NCI-H1694 (cell line): ENCODE measurements around the gene NCOA4.
"Not testable (repeated sequence)": the region's sequence is repeated elsewhere in the genome, so short reads cannot be mapped to it uniquely, and the experiment has no call there.

Experiments used
- DNase-seq: peaks from one replicate; lab custom pipeline; 2025; lab: John Stamatoyannopoulos, UW

NCOA4 gene

DNA sequence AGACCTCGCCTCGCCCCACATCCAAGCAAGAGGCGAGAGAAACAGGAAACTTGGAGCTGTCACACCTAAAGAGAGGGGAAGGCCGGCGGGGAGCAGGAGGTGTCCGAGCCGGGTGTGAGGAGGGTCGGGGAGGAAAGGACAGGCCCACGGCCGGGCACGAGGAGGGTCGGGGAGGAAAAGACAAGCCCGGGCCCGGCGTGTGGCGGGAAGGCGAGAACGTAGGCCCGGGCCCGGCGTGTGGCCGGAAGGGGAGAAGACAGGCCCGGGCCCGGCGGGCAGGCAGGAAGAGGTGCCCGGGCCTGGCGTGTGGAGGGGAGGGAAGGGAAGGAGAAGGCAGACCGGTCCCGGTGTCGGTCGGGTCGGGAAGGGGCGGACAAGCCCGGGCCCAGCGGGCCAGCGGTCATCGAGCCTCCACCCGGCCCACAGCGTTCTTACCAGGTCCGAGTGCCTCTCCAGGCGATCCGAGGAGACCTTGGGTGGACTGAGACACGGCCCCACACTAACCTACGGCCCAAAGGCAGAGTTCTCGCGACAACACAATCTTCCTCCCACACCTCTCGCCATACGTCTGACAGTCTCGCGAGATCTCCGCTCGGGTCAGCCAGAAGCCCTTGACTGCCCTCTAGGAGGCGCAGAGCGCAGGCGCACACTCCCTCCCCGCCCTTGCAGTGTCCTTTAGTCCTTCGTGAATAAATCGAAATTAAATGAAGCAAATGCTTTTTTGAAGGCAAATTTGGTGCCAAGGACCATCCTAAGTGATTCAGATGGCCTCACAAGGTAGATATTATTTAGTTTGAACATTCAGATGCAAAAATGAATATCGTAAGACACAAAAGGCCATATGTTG lies at the start of gene NCOA4:
TSS of gene NCOA4 (minus strand) at position 533 of the 847 bp plus-strand sequence. CDS start 13,943 bp downstream, outside the sequence.
- peak; percentile 91 for DNase-seq

DNA sequence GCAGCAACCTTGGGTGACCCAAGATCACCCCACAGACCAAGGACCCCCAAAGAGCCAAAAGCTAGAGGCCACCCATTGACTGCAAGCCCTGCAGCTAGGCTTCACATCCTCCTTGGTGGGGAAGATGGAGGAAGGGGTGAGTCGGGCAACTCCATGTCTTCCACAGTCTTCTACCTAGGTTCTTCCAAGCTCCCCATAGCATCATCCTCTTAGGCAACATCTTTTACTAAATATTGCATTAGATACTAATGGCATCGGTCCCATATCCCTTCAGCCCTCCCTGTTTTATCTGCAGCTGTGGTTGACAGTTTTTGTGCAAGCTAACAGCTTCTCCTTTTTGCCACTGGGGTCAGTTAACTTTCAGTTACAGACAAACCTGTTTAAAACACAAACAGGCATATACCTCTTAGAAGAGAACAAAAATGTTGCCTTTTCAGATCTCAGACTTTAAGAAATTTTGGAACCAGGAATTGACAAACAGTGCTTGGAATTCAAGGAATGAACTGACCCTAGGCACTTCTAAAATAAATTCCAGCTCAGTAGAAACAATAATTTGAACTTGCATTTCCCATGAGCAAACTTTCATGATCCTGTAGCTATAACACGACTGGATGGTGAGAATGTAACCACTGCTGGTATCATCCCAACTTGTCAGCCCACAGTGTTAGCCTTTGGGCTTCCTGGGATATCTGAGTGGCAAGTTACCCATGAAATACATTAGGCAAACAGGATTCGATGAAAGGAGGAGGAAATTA lies 49.6 kb upstream of the NCOA4 start:
- DNase-seq, result no peak

DNA sequence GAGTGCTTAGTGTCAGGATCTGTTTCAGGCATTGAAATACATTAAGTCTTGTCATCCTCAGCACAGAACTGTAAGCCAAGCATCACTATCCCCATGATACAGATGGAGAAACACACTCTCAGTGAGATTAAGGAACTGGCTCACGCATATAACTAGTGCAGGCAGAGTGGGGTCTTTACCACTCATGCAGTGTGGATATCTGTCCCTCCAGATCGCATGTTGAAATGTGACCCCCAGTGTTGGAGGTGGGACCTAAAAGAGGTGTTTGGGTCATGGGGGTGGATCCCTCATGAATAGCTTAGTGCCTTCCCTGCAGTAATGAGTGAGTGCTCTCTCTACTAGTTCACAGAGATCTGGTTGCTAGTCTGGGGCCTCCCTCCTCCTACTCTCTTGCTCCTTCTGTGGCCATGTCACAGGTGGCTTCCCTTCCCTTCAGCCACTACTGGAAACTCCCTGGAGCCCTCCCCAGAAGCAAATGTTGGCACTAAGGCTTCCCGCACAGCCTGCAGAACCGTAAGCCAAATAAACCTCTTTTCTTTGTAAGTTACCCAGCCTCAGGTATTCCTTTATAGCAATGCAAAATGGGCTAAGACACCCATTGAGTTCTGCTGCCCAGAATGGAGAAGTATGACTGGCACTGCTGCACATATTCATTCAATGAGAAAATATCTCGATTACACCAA lies 47.4 kb upstream of the NCOA4 start:
- no peak for DNase-seq

DNA sequence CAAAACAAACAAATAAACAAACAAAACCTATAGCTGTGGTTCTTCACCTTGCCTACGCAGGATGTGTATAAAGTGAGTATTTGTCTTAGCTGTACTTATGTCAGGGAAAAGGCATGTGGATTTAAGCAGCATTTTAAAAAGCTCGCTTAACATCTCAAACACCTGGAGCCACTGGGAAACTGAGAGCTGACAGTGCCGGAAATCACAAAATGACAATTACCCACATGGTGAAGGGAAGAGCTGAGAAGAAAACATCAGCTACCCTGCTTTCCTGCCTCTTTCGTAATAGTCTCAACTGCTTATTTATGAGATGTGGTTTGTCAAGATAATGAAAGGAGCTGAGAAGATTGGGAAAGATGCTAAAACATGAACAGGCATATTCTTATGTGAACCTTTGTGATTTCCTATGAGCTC lies 46.7 kb upstream of the NCOA4 start:
- DNase-seq, result no peak

DNA sequence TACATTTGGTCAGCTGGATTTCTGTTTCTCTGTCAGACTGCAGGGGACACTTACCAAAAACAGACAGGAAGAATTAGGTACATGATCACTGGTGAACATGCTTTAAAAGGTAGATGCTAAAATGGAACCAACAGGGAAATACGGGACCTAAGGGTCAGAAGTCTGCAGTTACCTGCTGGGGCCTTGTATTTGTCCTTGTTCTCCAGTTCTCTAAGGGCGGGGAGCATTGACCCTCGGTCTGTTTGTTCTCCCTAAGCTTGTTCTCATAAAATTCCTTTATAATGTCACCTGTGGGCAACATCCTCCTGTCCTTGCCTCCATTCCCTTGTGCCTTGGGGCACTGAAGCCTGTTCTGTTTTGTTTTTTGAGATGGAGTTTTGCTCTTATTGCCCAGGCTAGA lies 45.4 kb upstream of the NCOA4 start:
- no peak for DNase-seq

DNA sequence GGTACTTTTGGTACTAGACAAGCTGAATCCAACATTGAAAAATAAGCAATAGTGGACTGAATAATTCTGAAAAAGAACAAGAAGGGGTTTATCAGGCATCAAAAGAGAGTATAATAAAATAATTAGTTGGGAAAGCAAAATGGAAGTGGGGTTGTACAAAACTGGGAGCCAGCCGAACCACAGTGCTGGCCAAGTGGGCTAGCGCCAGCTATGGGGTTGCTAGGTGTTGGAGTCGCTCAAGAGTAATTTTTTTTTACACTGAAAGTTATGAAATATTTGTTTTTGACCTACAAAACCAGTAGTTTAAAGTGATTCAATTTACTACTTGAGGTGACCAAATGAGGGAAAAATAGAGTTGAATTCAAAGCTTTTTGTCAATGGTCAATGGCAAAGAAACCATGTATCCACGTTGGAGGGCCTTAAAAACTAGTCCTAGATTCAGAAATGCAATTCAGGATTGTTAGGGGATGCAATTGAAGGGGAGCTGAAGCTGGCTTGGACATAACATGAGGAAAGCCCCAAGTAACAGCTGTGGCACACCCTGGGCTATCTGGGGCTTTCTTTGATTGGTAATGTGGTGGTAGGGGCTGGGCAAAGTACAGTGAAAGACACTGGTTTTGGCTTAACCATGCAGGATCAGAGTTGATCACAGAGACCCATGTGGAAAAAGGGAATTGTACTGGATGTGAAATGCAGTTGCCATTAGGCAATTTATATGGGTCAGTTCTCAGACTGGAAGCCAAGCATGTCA lies 43.9 kb upstream of the NCOA4 start:
- DNase-seq, result no peak

DNA sequence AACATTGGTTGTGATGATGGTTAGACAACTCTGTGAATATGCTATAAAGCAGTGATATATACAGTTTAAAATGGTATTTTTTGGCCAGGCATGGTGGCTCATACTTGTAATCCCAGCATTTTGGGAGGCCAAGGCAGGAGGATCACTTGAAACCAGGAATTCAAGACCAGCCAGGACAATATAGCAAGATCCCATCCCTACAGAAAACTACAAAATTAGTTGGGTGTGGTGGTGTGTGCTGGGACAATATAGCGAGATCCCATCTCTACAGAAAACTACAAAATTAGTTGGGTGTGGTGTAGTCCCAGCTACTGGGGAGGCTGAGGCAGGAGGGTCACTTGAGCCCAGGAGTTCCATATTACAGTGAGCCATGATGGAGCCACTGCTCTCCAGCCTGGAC lies 43.1 kb upstream of the NCOA4 start:
- no peak for DNase-seq

DNA sequence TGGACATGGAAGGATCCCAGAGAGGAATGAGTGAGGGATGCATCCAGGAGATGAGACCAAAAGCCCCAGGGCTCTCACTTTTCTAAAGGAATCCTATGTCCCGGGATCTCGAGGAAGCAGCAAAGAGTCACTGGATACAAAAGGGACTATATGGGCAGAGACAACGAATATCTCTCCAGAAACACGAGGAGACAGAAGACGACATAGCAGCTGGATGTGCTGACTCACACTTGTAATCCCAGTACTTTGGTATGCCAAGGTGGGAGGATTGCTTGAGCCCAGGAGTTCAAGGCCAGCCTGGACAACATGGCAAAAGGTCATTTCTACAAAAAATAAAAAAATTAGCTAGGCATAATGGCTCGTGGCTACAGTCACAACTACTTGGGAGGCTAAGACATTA lies 40.3 kb upstream of the NCOA4 start:
- no peak for DNase-seq

DNA sequence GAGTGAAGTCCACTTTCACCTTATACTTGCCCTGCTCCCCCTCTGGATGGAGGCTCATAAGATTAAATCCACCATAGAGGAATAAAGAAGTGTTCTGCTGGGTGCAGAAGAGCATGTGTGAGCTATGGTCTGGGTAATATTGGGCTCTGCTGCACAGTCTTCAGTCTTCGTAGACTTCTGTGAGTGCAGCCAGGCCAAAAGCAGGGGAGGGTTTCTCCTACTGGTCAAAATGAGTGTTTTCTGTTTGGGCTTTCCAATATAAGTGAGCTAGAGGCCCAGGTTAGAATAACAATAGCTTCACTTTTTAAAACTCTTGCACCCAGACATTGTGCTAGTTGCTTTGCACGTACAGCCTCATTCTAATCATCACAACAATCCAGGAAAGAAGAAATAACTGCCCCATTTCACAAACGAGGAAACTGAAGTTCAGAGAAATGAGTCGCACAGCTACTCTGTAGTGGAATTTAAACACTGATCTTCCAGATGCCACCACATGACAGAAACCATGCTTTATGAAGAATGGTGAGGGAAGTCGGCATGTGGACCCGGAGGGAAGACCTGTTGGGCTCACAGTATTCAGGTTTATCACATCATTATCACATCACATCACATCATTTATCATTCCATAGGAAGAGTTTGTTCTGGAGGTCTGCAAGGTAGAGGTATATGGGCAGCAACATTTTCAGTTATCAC lies 39.5 kb upstream of the NCOA4 start:
- no peak for DNase-seq

DNA sequence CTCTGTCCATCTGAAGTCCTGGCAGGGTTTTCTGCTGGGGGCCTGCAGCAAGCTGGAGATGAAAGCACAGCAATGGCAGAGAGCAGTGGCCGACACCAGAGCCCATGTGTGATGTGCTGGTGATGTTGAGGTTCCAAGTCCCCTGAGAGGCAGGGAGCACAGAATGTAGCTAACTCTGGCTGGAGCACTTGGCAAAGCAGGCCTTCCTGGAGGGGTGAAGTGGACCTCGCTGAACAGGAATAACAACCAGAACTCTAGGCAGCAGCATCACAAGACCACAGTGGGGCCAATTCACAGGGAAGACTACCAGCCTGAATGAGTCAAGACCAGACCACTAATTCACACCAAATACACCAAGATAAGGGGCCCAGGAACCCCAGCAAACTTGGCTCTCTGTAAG lies 38.5 kb upstream of the NCOA4 start:
- no peak for DNase-seq

DNA sequence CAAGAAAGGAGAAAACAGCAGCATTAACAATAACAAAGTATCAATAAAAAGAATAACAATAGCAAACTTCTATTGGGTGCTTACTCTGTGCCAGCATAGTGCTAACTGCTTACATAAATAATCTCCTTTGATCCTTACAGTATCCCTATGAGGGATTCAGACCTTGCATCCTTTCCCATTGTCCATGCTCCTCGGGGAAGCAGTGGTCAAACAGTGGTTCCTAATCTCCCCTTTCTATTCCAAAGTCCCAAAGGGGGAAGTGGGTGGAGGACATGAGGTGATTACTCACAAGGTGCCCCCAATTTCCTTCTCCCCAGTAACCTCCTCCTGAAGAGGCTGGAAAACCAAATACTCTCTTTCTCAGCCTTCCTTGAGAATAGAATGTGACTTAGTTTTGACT lies 37.7 kb upstream of the NCOA4 start:
- DNase-seq, result no peak

DNA sequence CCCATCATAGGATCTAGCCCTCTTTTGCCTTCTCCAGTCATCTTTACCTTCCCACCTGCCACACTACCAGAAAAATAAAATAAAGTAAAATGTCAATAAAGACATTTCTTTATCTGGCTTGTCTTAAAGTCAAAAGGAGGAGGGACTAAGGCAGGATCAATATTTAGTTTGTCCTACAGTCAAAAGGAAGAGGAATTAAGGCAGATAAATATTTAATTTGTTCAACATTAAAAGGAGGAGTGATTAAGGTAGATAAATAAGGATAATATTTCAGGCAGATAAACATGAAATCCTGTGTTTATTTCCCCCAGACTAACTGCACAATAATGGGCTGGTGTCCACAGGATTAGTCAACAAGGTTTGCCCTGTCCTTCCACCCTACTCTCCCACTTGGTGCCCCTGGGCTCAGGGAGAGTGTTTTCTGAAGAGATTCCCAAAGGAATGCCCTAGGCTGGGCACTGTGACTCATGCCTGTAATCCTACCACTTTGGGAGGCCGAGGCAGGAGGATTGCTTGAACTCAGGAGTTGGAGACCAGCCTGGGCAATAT lies 33.9 kb upstream of the NCOA4 start:
- no peak for DNase-seq

DNA sequence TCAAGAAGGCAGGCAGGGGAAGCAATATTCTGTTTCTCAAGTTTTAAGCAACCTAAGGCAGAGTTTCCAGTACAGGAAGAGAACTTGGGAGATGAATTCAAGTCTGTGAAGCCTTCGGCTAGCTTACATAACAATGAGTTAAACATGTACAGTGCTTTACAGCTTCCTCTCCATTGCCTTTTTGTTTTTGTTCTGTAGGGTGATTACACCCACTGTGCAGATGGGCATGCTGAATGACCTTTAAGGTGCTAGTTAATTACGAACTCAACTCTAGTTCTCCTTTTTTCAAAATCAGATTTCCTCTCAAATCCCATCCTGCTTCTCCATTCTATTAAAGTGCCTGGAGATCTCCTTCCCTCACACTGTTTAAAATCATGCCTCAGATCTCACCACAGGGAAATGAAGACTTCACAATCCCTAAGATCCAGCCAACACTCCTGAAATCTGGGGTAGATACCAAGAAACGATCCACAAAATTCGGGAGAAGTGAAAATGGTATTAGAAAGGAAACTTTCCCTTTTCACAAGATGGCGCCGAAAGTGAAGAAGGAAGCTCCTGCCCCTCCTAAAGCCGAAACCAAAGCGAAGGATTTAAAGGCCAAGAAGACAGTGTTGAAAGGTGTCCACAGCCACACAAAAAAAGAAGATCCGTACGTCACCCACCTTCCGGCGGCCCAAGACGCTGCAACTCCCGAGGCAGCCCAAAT lies 32.5 kb upstream of the NCOA4 start:
- DNase-seq, result no peak

DNA sequence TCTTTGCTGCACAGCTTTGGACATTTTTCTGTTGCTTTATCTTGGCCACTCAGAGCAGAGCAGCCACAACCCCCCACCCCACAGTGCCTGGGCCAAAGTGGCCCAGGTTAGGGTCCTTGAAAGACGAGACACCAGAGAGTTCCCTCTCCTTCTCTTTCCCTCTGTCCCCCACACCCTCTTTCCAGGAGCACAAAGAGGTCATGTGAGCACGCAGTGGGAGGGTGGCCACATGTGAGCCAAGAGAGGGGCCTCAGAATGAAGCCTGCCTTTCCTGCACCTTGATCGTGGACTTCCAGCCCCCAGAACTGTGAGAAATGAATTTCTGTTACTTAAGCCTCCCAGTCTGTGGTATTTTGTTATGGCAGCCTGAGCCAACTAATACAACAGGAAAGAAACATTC lies 30.3 kb upstream of the NCOA4 start:
- DNase-seq, result no peak

DNA sequence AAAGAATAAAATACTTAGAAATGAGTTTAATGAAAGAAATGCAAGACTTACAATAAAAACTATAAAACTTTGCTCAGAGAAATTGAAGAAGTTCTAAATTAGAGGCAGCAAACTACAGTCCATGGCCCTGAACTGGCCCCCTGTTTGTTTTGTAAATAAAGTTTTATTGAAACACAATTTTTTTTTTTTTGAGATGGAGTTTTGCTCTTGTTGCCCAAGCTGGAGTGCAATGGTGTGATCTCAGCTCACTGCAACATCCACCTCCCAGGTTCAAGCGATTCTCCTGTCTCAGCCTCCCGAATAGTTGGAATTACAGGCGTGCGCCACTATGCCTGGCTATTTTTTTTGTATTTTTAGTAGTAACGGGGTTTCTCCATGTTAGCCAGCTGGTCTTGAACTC lies 27.5 kb upstream of the NCOA4 start:
- not testable (repeated sequence) for DNase-seq

DNA sequence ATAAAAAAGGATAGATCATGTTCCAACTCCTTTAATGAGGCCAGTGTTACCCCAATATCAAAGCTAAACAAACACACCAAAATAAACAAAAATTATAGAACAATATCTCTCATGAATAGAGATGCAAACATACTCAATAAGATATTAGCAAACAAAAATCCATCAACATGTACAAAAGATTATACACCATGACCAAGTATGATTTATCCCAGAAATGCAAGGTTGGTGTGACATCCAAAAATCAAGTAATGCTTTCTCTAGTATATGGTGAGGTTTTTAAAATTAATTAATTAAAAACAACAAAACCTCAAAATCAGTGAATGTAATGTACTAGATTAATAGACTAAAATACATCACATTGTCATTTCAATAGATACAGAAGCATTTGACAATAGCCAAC lies 26.6 kb upstream of the NCOA4 start:
- no peak for DNase-seq

DNA sequence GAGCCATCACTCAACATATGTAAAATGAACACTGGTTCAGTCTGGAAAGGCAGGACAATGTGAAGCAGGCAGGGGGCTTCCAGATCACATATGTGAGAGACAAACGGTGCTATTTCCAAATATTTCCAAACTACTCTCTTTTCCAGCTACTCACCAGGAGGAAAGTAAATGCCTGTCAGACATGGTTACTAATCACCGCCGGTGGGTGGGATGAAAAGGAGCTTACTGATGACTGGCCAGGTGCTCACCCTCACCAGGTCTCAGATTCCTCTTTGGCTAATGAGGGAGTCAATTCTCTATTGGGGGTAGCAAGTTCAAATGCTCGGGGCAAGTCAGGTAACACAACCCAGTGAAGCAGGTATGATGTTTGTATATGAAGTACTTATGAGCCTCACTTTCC lies 25.3 kb upstream of the NCOA4 start:
- no peak for DNase-seq

DNA sequence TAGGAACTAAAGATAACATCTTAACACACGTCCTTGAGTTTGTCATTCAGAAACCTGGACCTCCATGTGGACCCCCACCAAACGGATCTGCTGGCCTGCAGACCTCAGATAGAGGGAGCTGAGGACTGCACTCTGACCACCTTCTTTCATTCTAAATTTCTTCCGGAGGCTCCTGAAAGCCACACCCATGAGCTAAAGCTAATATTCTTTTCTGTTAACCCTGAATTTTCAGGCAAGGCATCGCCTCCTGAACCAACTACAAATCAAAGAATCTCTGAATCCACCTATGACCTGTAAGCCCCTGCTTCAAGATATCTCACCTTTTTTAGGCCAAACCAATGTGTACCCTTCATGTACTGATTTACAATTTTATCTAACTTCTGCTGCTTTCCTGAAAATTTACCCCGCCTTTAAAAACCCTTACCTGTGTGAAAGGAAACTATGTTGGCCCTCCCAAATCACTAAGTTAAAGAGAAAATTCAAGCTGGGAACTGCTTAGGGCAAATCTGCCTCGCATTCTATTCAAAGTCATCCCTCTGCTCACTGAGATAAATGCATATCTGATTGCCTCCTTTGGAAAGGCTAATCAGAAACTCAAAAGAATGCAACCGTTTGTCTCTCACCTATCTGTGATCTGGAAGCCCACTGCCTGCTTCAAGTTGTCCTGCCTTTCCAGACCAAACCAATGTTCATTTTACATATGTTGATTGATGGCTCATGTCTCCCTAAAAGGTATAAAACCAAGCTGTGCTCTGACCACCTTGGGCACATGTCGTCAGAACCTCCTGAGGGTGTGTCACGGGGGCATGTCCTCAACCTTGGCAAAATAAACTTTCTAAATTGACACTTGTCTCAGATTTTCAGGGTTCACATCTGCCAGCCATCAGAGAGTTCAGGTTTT lies 23.4 kb upstream of the NCOA4 start:
- DNase-seq, result no peak

DNA sequence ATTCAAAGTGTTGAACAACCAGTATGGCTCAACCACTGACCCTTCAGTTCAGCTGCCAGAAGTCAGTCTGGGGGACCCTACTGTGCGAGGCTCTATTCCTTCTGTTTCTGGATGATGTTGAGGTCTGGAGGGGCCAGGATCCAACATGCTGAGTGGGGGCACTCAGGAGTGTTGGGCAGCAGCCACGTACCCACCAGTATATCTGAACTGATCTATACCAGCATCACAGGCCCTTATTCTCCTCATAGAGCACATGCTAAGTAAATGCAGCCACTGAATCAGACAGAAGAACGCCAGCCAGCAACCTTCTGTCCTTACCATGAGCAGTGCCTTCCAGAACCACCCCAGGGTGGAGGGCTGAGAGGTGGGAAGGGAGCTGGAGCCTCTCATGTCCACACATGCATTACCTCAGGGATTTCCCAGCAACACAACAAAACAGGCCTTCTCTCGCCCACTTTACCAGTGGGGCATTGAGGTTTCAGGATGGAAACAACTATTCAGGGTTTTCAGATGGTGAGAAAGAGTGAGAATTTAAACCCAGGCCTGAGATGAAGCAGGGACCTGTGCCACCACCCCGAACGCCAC lies 22.5 kb upstream of the NCOA4 start:
- DNase-seq, result no peak
